Measurements from ENCODE around the gene ZNF655.
A peak's percentile ranks its signal among the peaks of the same experiment; 100 is the strongest.

The ZNF655 gene

DNA sequence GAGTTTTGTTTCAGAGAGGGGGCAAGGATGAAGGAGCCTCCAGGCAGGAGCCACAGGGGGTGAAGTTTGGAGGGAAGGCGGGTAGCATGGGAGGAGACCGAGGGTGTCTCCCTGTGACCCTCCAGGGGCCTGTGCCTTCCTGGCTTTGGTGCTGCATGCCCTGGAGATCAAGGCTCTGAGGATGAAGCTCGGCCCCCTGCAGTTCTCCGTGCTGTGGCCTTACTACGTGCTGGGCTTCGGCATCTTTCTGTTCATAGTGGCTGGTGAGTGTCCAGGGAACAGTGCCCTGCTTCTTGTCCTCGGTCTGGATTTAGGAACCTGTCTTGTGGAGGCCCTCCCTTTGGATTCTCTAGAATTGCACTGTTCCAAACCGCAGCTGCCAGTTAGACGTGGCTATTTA is 49.1 kb downstream of the ZNF655 start:
- peak; percentile 35 for DNase-seq

GRCh38 chr7:99614495-99614894 is 56.1 kb downstream of the ZNF655 start:
- DNase-seq = no peak

DNA sequence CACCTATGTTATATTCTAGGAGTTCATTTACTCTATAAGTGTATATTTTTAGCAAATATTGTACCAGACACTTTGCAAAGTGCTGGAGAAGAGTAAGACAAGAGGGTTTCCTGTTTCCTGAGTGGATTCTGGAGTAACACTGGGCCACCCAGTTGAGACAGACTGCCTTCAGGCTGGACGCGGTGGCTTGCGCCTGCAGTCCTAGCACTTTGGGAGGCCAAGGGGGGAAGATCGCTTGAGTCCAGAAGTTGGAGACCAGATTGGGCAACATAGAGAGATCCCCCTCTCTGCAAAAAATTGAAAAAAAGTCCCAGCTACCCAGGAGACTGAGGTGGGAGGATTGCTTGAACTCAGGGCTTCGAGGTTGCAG is 57.5 kb downstream of the ZNF655 start:
- no peak for DNase-seq

DNA sequence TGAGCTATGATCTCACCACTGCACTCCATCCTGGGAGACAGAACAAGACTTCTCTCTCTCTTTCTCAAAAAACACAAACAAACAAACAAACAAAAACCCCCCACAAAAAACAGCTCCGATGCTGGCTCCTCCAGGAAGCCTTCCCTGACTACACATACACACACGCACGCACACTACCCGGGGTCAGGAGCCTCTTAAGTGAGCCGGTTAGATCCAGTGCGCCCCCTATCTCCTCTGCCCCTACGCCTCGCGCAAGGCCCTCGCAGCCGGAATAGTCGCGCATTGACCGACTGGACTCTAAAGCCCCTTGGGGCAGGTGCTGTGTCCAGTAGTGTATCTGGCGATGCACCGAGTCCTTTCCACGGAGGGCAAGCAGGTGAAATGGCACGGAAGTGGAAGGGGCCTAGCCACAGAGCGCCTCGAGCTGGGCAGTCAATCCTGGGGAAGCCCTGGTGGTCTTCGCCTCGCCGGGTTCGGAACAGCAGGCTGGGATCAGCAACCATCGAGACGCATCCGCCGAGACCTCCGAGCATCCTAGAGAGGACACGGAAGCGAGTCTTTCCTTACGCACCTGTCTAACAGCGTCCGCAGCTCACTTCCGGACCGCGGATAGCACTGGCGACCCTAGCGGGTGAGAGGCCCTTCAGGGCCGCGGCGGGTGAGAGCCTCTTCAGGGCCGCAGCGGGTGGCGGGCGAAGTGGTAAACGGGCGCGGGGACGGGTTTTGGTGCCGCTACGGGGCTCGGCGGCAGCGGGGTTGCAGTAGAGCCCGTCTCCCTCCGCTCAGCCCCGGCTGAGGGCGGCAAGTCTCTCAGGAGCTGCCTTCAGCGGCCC is 58.1 kb downstream of the ZNF655 start, which contains the start of gene ZSCAN25:
TSS of gene ZSCAN25 (plus strand) at position 588 of the 833 bp plus-strand sequence. CDS start 2,661 bp downstream, outside the sequence.
- DNase-seq = peak; percentile 97

DNA sequence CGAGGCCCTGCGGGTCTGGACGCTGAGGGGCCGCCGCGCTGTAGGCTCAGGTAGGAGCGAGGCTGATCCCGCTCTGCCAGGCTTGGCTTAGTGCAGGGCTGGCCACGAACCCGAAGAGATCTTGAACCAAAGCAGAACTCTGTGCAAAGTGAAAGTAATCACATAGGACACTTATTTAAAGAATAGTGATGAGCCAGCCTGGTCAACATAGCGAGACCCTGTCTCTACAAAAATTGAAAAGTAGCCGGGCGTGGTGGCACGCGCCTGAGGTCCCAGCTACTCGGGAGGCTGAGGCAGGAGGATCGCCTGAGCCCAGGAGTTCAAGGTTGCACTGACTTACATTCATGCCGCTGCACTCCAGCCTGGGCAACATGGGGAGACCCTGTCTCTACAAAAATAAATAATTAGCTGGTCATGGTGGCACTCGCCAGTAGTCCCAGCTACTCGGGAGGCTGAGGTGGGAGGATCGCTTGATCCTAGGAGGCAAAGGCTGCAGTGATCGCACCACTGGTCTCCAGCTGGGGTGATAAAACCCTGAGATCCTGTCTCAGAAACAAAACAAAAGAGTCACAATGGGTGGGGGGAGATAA is 58.8 kb downstream of the ZNF655 start:
- no peak for DNase-seq

GRCh38 chr7:99618726-99619125 is 60.3 kb downstream of the ZNF655 start:
- peak; percentile 96 for DNase-seq

DNA sequence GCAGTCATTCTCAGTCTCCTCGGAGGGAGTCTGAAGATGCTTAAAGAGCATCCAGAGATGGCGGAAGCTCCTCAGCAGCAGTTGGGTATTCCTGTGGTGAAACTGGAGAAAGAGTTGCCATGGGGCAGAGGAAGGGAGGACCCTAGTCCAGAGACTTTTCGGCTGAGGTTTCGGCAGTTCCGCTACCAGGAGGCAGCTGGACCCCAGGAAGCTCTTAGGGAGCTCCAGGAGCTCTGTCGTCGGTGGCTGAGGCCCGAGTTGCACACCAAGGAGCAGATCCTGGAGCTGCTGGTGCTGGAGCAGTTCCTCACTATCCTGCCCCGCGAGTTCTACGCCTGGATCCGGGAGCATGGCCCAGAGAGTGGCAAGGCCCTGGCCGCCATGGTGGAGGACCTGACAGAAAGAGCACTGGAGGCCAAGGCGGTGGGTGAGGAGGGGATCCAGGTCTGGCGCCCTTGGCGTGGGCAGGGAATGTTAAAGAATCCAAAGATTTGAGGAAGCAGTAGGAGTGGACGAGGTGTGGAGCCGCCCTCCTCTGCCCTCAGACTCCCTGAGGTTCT is 61.2 kb downstream of the ZNF655 start:
- peak; percentile 51 for DNase-seq

DNA sequence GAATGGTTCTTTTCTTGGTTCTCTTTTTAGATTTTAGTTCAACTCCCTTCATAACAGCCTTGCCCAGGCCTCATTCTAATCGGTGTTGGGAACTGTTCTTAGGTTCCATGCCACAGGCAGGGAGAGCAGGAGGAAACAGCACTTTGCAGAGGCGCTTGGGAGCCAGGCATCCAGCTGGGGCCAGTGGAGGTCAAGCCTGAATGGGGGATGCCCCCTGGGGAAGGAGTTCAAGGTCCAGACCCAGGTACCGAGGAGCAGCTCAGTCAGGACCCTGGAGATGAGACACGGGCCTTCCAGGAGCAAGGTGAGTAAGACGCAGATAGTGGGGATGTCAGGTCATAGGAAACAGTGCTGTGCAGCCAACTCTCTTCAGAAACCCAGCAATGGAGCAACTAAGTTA is 62.8 kb downstream of the ZNF655 start:
- DNase-seq = peak; percentile 31

- peak; percentile 45 for DNase-seq
Measured at GRCh38 chr7:99622596-99622995, 64.2 kb downstream of the ZNF655 start.

DNA sequence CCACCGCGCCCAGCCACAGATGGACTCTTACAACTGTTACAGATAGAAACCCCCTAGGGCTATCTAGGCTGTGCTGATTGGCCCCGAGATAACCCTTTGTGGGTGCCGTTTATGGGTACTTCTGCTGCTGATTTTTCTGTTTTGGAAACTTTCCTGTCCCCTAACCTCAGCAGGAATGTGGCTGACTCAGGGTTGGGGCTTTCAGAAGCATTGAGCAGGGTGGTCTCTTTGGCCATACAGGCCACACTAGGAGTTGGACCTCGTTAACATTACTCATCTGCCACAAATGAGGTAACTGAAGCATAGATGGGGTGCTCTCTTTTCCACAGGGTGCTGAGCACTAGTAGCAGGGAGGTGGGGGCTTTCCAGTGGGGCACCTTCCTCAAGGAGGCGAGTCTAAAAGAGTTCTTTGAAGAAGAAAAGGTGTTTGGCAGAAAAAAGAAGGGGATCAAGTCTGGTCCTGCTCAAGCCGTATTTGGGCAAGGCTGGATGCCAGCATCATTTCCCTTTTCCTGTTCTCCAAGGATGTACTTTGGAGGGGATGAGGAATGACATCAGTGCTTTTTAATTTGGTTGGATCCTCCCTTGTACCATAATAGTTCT is 64.8 kb downstream of the ZNF655 start:
- peak; percentile 69 for DNase-seq

GRCh38 chr7:99623702-99624447 is 65.4 kb downstream of the ZNF655 start:
- DNase-seq = peak; percentile 29

- DNase-seq = peak; percentile 39
Measured at GRCh38 chr7:99624484-99624883, 66.0 kb downstream of the ZNF655 start.

DNA sequence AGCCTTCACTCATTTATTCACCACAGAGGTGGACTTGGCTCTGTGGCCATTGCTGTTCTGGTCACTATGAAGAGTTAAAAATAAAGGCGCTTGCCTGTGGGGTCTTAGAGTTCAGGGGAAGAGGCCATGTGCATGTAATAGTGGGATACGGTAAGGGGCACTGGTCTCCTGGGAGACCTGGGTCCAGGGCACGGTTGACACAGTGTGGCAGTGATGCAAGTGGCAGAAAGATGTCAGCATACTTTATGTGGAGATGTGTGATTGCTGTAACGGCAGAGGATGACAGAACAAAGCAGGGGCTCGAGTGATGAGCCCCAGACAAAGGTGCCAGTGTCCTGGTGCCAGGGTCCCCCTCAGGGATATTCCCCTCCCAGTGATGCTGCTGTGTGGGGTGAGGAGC is 66.9 kb downstream of the ZNF655 start:
- DNase-seq = peak; percentile 31

GRCh38 chr7:99625961-99626360 is 67.5 kb downstream of the ZNF655 start:
- peak; percentile 49 for DNase-seq

Data from islet precursor cell (in vitro differentiated cells).